ENCODE results near the gene CBX8.

The CBX8 gene

DNA sequence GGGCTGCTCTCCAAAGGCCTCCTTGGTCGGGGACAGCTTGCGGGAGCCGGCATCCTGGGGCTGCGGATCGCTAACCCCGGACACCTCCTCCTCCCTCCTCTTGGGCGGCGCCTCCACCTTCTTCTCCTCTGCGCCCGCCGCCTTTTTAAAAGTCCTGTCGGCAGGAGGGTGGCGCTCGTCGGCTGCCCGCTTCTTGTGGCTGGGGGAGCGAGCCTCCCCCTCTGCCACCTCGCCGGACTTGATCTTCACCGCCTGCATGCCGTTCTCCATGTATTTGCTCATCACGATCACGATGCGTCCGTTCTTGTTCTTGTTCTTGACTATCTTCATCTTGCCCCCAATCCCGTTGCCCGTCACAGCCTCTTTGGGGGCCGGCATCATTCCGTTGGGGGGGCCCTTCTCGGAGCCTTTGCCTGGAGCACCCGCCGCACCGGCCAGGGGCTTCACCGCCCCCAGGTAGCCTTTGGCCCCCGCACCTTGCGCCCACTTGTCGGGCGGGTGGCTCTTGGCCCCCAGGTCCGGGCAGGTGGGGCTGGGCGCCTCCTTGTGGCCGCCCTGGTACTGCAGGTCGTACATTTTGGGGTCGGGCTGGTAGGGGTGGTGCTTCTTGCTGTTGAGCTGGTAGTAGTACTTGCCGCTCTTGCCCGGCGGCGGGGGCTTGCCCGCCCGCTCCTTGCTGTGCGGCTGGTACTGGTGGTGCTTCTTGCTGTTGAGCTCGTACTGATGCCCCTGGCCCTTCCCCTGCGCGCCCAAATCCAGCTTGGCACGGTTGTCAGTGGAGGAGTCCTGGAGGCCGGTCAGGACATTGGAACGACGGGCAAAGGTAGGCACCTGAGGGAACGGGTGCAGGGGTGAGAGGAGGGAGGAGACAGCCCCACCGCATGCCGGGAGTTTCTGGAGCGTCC is 37.9 kb upstream of the CBX8 start:
- no peak for DNase-seq

DNA sequence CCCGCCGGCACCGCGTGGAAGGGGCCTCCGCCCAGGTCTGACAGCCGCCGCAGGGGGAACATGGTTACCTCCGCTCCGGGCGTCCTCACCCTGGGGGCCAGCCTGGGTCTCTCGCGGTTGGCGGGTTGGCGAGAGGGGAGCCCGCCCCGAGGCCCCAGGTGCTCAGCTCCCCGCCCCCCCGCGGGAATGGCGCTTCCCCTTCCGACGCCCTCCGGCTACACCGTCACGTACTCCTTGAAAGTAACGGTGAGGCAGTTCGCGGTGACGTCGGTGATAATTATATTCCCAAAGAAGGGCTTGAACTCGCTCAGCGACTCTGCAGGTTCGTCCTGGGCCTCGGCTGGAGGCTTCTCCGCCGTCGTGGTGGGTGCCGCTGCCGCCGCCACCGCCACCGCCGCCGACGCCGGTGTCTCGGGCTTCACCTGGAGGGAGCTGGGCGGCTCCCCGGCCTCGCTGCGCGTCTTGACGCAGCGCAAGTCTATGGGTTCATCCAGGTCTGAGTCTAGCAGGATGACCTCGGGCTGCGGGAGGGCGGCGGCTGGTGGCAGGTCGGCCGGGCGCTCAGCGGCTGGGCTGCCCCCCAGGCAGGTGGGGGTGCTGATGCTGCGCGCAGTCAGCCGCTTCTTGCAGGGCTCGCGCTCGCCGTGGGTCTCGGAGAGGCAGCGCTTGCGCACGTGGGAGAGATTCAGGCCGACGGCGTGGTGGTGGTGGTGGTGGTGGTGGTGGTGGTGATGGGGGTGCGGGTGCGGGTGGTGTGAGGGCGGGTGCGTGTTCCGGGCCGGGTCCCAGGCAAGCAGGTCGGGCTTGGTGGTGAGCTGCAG is 37.1 kb upstream of the CBX8 start:
- no peak for DNase-seq

DNA sequence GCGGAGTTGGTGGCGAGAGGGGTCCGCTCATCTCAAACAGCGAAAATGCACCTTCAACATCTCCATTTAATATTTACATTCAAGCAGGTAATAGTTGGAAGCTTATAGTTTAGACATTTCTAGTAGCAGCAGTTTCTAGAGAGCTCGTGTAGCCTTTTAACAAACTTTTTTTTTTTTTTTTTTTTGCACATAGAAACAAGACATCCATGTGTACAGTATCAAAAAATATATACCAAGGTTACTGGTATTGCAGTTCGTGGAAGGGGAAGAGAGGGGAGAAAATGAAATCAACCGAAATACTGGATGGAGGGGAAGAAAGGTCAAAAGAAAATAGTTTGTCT is 36.2 kb upstream of the CBX8 start:
- DNase-seq: no peak

DNA sequence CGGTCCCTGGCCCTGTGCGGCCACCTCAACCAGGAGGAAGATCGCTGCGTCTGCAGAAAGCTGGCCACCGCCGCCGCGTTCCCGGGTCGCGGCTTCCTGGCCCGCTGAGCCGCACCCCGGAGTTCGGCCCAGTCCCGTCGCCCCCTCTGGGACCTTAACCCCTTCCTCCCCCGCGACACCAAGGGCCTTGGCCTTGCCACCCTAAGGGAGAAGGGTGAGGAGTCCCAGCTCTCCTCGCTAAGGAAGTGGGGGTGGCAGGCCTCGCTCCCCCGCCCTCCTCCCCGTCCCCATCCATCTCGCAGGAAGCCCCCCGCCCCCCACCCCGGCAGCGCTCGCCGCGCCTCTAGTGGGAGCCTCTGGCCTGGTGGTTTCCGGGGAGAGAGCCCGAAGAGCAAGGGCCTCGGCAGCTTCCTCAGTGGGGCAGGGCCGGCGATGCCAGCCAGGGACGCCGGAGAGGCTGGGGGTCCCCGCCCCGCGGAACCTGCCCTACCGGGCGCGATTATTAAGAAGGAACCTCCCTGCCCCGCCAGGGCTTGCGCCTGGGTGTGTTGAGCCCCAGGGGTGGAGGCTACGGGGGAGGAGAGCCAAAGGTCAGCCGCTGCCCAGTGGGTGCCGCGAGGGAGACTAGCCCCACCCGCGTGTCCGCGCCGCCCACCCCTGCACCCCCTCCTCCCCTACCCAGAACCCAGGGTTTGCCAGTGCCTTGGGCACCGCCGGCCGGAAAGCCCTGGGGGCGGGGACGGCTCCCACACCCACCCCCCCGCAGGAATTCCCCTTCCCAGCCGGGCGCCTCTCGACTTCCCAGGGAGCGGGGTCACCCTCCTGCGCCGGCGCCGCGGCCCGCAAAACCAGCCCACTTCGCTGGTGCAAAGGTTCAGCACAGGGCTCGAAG is 35.6 kb upstream of the CBX8 start:
- no peak for DNase-seq

DNA sequence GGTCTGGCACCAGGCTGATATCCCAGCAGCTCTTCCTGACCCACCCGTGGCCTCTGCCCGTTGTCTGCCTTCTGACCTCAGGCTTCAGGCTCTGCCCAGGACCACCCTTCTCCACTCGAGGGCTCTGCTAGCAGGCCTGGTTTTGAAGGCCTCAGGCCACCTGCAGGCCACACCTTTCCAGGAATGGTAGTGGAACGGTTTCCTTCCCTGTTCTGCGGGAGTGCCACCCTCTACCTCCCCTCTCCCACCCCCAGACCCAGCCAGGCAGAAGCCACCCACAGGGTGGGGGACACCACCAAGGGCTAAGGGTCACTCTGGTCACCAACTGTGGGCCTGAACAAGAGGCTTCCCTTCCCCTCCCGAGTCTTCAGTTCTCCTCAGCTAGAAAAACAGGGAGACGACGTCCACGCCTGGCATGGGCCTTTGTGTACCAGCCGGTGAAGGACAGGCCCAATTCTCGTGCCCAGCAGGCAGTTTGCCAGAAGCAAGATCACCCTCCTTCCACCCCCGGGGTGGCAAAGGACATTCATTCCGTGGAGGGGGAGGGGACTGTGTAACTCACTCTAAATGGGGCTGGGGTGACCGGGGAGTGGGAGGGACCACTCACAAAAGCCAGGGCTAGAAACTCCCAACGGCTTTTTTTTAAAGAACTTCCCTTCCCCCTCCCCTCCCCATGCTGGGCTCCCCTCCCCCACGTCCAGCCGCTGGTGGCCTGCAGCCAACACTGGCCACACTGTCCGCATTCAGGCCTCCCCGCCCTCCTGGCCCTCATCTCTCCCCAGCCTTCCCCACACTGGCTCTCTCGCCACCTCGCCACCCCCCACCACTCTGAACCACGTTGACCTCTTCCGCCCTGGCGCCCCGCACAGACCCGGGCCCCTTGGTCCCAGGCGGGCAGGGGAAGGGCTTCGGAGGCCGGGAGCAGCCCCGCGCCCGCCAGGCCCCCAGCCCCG is 34.7 kb upstream of the CBX8 start:
- no peak for DNase-seq

DNA sequence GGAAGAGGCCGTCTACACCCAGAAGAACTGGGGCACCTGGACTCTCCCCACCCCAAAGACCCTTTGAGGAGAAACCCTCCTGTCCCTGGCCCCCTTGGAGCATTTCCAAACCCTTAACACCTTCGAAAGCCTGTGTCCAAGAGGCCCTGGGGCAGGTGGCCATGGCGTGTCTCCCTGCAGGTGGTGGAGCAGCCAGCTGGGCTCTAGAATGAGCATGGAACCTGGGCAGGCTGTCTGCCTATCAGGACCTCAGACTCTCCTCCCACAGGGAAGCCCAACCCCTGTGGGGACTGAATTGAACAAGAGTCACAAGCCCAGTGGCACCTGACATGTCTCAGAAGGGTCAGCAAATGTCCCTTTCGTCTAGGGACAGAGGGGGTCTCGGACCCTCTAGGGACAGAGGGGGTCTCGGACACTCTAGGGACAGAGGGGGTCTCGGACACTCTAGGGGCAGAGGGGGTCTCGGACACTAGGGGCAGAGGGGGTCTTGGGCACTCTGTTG is 33.9 kb upstream of the CBX8 start:
- no peak for DNase-seq

DNA sequence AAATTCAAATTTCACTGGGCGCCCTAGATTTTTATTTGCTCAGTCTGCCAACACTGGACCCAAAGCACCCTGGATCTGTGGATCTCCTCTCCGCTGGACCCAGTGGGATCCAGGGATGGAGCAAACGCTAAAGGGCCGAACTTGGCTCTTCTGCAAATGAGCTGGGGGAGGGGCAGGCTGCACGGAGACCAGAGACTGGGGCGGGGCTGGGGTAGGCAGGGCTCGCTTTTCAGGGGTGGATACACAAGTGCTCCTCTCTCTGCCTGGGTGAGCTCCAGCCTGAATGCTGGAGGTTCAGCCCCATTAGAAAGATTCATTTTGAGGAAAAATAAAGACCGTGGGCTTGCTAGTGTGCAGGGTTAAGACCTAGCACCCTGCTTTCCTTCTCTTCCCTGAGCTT is 33.4 kb upstream of the CBX8 start:
- DNase-seq: no peak

DNA sequence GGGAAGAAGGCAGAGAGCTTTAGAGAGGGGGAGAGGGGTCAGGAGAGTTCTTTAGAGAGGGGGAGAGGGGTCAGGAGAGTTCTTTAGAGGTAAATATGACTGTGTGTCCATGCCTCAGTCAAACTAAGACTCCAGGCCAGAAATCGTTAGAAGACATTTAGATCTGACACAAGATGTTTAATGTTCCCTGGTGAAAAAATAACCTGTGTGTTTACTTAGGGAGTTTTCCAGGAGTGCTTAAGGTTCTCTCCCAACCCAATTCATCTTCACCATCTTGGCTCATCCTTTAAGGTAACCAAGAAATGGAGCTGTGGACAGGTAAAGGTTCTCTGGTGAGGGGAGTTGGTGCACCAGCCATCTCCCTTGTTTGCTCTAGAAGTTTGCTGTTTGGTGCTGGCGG is 32.6 kb upstream of the CBX8 start:
- DNase-seq: no peak

DNA sequence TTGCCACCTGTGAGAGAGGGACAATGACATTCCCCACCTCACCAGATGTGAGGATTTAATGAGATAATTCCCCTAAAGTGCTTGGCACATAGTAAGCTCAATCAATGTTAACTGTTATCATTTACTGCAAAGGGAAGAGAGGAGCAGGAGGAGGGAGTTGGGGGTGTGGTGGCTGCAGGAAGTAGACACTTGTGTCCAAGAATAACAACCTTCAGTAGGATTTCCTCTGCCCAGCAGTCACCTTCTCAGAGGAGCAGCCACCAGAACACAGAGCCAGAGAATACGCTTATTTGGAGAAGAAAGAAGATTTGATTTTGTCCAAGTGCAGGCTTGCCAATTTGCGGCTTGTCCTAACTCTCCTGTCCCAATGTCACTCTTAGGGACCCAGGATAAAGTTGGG is 32.1 kb upstream of the CBX8 start:
- DNase-seq: no peak

DNA sequence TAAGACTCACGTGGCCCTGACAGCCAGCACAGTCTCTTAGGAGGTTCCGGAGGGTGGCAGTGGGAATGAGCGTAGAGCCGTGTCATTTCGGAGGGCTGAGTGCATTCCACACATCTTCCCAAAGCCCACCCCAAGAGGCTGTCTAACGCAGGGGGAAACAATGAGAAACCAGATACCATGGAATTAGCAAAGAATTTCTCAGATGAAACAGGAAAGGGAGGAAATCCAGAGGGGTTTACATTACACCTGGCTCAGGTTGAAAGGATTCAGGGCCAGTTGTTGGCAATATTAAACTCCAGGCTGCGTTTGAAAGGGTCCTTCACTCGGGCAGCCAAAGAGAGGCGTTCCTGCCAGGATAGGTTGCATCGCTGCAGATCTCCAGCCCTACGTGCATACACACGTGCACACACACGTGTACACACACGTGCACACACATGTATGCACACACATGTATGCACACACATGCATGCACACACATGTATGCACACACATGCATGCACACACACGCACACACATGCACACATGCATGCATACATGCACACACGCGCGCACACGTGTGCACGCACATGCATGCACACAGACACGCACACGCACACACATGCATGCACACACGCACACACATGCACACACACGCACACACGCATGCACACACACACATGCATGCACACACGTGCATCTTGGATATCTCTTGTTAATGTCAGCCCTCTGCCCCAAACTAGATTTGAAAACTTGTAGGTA is 30.1 kb upstream of the CBX8 start:
- DNase-seq: no peak

DNA sequence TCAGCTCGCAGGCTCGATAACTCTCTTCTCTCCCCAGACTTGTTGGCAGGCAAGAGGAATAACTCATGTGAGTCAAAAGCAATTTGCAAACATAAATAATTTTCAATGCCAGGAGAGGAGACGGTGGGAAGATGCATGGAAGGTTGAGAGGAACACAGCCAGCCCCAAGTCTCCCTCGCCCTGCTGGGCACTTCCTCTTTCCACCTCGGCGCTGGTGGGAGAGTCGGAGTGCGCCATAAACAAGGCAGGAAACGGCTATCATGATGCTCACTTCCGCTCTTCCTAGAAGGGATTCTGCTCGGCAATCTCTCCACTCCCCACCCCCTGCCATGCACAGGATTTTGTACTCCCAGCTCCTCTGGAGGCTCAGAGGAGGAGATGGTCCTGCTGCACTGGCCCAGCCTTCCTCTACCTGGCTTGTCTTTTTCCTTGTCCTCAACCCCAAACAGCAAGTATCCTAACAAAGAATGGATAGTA is 29.4 kb upstream of the CBX8 start:
- DNase-seq: peak; percentile 67 to 70

DNA sequence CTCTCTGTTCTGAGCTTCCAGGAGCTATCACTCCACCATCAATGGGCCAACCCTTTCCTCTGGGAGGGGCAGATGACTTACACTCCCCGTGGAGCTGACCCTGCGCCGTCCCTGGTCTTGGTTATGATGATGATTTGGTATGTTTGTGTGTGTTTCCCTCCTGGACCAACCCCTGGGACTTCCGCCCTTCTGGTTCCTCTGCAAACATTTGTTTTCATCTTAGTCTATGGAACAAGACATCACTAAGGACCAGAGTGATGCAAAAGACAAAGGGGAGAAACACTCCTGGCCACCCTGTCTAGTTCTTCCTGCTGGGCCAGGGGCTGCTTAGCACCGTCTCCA is 28.7 kb upstream of the CBX8 start:
- DNase-seq: no peak

DNA sequence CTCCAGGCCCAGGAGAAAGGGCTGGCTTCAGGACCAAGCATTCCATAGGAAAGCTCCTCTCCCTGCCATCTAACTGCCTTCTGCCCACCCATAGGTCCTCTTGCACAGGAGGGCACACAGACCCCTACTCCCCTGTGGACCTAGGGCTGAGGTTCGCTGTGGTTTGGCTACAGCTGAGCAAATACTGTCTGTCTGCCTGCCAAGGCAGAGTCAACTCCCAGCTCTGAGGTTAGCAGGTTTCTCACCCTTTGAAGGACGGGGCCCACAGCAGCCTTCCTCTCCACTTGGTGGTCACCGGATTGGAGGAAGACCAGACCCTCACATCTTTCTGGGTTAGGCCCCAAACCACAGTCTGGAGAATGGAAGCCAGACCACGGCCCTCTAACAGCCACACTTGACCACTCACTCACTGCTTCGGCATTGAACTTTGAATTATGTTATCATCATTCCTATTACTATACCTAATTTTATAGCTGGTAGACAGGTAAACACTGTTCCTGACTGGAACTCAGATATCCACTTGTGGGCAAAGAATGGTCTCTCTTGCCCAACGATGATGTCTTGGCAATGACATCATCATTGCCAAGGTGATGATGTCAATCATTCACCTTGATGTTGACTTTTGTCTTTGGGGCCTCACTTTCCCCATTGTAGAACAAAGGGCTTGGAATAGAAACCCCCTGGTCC is 28.2 kb upstream of the CBX8 start:
- no peak for DNase-seq

DNA sequence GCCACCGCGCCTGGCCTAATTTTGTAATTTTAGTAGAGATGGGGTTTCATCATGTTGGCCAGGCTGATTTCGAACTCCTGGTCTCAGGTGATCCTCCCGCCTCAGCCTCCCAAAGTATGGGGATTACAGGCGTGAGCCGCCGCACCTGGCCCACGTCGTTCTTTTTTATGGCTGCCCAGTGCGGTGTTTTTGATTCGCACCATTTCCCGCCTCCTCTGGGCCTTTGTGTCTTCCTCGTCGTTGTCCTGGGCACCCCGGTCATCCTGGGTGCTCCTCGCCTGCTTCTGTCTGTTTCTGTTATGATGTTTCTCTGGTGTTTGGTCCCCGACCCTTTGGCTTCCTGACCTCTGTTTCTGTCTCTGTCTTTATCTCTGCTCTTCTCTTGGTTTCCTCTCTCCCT is 27.4 kb upstream of the CBX8 start:
- DNase-seq: no peak

DNA sequence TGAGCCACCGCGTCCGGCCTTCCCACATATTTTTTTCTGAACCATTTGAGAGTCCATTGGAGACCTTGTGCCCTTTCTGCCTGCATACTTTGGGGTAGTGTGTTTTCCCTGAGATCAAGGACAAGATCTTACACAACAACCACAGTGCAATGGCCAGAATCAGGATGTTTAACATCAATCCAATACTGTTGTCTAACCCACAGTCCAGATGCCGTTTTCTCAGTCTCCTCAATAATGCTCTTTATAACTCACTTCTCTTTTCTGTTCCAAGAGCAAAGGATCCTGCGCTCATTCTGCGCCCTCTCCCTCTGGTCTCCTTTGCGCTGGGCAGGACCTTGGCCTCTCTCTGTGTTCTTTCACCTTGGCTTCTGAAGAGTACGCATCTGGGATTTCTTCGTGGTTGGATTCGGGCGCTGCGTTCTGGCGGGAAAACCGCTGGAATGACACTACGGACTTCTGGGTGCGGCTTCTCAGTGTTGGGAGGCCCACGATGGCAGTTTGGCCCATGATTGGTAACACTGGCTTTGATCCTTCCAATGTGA is 25.8 kb upstream of the CBX8 start:
- DNase-seq: no peak

DNA sequence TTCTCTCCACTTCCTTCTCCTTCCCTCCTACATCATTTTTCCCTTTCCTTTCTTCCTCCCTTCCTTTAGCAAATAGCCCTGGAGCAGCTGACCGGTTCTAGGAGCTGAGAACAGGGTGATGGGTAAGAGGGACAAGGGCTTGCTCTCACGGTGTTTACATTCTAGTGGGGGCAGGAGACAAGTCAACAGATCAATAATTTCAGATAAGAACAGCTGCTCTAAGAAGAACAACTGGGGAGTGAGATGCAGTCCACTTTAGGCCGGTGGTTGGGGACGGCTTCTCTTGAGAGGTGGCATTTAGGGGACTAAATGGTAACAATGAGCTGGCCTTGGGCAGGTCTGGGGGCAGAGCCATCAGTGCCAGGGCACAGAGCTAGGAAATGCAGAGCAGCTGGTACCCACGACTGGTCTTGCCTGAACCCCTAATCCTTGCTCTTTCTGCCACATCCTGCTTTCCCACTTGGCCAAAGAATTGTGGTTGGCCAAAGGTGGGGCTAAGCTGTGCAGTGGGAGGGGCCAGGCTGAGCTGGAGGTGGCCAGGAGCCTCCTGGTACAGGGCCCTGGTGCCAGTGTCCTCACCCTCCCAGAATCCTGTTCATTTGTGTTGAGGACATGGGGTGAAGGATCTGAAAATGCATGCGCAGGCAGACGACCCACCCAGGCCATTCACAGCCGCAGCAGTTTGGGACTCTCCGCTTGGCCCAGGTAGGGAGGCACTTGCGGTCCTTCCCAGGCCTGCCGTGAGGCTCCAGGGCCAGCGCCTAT is 24.6 kb upstream of the CBX8 start:
- DNase-seq: no peak

DNA sequence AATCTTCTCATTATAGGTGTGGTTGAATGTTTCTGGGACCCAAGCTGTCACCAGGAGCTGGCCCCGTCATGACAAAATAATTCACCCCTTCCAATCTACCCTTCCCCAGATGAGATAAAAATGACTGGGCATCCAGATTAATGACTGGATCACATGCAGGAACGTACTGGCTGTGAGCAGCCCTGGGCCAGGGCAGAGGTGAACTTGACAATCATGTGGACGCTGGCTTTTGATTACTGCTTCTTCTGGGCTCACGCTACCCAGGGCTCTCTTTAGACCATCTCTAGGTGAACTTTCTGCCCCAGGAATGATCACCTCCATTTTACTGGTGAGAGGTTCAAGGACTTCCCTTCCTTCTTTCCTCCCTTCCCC is 24.1 kb upstream of the CBX8 start:
- no peak for DNase-seq

DNA sequence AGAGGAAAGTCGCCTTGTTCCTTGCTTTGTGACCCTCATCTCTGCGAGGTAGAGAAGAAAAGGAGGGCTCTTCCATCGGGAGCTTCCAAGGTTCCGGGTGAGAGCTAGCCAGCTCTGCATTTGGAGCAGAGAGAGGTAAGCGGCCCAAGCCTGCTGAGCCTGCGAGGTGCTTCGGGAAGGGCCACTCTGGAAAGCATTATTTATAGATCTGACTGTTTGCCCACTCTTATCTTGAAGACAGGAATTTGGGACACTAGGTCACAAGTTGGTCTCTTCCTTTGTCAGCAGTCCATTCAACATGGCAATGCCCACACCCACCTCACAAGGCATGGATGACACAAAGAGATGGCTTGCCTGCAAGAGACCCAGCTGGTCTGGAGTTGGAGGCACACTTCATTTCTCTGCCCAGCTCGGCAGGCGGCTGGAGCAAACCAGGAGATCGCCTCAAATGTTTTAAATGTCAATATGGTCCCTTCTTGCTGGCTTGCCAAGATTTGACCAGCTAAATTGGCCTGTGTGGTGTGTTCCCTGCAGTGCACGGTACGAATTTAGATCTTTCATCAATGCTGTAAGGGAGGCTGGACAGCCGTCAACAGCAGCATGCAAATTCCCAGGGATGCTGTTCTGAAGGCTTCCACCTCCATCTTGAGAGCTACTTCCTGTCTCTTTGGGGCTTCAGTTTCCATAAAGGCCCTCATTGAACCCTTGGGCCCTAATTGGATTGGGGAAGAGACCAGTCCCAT is 22.8 kb upstream of the CBX8 start:
- no peak for DNase-seq

DNA sequence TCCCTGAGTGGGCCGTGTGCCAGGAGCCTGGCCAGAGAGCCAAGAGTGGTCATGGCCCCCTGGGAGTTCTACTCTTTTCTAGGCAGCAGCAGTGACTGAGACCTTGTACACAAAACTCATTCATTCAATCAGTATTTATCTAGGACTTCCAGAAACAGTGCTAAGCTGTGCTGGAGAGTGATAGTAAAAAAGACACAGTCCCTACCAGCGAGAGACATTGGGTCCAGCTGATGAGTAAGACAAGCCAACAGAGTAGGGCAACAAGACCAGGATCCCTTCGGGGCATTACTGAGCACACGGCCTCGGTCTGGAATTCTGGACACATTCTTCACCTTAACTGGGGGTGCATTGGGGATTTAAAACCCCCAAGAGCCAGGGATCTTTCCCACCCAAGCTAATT is 22.2 kb upstream of the CBX8 start:
- no peak for DNase-seq

Measured in inflammatory macrophage treated with lipopolysaccharide for 1 hour (primary cell).